GM19372 (cell line): ENCODE data around the gene IL1B.
A peak's percentile ranks its signal among the peaks of the same experiment; 100 is the strongest.

Experiments used
- ATAC-seq: cut with Tn5 transposase; IDR thresholded peaks from one replicate; pipeline ENCODE4 v1.9.1; 2021; ENCODE audit warnings: mild to moderate bottlenecking, low read depth, moderate library complexity; ENCODE audit not compliant: unreplicated experiment

IL1B gene

GRCh38 chr2:112811841-112812306 lies 24.7 kb downstream of the IL1B start:
- ATAC-seq = no peak

DNA sequence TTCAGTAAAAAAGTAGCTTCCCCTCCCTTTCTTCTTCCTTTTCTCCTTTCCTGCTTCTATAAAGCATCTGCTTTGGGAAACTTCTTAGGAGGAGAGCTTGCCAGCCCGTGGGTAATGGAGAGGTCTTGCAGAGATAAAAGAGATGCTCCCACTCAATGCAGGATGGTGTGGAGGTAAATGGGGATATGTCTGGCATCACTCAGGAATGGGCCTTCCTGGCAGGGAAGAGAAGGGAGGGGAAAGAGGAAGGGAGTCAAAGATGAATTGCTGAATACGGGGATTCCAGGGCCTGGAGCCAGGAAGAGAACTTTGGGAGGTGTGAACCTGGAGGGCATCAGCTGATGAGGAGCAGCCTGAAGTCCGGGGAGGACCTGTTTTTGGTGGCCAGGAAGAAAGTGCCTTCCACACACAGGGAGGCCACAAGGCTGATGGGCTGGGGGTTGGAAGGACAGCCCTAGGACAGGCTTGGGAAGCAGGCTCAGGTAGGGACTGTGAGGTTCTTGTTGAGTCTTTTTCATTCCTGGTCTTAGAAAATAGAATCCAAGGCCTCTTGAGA lies 25.2 kb downstream of the IL1B start:
- no peak for ATAC-seq

- ATAC-seq = no peak
Measured at GRCh38 chr2:112809112-112809511, 27.5 kb downstream of the IL1B start.

- no peak for ATAC-seq
Measured at GRCh38 chr2:112807233-112807807, 29.3 kb downstream of the IL1B start.

DNA sequence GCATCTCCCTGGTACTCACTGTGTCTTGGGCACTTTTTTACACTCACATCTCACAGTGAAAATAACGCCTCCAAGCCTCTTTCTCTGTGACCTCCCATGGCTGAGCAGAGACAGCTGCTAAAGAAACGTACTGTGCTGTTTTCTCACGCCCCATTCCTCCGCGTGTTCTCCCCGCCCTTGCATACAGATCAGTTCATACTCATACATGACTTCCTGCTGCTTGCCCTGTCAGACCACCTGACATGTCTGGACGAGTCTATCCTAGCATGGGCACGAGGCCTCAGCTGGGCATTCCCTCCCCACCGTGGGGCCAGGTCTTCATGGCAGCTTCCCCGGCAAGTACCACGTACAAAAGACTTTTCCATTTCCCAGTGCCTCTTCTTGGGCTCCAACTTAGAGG lies 31.0 kb downstream of the IL1B start:
- ATAC-seq = peak; percentile 72

GRCh38 chr2:112803691-112804521 lies 32.7 kb downstream of the IL1B start:
- ATAC-seq = no peak

DNA sequence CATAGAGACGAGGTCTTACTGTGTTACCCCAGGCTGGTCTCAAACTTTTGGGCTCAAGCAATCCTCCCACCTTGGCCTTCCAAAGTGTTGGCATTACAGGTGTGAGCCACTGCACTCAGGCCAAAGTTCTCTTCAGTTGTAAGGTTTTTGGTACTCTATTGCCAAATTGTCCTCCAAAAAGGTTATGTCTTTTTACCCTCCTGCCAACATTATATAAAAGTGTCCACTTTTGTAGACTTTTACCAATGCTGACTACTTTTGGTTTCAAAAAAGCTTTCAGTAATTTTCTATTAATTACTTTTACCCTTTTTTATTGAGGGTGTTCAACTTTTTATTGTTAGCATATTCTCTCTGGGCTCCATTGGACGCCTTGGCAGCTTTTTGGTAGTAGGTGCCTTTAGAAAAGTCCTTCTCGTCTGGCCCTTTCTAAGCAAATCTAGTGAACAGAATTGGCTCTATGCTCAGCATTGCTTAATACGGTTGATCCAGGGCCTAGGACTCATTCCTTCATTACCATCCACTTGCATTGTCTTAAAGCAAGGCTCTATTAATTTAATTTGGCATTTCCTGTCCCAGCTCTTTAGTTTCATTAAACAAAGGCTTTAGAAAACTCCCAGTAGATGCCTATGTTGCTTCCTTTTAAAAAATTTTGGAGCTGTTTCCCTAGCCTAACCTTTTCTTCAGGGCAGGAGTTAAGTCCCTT lies 35.5 kb downstream of the IL1B start:
- no peak for ATAC-seq

DNA sequence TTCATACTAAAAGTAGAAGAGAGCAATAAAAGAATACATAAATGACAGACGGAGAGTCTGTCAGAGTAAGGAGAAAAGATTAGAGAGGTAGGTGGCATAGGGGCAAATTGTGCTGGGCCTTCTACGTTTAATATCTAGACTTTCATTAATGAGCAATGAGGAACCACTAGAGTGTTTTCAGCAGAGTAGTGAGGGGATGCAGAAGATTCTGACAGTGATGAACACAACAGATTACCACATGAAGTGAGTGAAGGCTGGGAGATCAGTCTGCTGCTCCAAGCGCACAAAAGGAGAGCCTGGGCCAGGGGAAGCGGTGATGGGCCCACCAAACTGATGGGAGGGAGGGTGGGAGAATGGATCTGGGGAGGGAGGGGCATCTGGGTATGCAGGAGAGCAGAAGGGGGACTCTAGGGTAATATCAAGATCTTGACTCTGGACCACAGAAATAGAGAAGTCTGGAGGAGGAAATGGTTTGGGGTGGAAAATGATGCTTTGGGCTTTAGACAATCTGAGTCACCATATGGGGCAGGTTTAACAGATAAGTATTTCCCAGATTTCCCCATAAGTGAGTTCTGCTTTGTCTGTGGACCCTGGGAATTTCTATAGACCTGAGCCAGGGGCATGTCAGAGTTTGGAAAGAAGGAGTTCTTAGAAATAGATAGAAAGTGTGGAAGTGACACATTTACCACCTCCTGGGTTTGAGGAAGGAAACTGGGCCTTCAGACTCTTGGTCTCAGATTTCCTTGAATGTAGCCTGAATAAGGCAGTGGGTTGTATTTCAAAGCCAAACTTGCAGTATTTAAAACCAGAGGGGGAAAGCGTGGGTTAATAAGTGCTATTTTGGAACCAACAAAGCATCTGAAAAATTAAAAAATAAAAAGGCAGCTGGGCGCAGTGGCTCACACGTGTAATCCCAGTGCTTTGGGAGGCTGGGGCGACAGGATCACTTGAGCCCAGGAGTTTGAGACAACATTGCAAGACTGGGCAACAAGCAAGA lies 37.3 kb downstream of the IL1B start:
- ATAC-seq = no peak

- ATAC-seq = no peak
Measured at GRCh38 chr2:112796486-112796885, 40.1 kb downstream of the IL1B start.

- ATAC-seq = no peak
Measured at GRCh38 chr2:112795774-112796173, 40.8 kb downstream of the IL1B start.

DNA sequence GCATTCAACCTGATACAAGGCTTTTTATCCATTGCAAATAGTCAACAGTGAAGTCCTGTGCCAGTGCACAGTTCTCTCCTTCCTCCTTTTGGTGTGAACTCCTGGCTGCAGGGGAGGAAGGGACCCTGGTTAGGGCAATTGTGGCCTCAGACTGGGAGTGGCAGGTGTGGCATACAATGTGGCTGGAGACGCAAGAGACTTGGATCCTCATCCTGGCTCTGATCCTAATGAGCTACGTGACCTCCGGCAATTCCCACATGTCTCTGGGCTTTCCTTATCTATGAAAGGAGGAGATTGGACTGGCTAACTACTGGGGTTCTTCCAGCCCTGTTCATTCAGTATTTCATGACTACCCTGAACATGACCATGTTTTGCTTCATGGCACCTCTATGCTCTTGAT lies 41.7 kb downstream of the IL1B start:
- ATAC-seq = no peak

DNA sequence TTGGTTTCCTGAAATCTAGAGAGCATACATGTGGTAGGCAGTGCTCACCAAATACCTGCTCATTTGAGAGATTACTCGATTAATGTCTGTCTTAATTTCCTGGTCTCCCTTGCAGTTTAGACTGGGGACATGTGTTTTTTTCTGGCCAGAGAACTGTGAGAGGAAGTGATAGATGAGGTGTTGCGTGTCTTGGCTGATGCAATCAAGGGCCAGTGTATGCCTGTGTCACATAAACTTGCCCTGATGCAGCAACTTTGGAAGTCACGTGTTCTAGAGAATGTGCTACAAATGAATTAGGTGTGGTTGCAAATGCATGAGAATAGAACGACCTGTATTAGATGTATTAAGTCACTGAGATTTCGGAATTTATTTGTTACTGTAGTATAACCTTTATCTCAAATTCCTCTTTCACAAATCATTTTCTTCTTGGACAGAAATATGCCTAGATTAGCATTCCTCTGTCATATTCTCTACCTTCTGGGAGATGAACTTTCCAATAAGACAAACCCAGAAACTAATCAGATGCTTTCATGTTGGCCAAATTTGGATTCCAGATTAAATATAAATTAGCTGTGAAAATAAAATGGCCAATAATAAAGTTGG lies 42.3 kb downstream of the IL1B start:
- ATAC-seq = no peak

DNA sequence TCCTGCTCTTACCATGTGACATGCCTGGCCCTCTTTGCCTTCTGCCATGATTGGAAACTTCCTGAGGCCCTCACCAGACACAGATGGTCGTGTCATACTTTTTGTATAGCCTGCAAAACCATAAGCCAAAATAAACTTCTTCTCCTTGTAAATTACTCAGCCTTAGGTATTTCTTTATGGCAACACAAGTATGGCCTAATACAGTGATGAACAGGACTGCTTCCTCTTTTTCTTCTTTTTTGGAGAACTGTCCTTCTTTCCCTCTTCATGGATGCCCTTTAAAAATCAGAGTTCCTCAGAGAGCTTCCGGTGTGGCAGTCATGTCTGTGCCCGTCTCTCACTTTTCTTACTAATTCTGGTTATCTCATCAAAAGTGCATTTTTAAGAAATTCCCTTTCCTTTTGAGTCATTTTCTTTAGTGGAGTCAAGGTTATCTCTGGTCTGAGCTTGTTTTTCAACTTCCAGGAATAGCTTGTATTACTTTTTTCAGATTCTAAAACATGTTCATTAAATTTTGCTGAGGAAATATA lies 43.1 kb downstream of the IL1B start:
- ATAC-seq = no peak

DNA sequence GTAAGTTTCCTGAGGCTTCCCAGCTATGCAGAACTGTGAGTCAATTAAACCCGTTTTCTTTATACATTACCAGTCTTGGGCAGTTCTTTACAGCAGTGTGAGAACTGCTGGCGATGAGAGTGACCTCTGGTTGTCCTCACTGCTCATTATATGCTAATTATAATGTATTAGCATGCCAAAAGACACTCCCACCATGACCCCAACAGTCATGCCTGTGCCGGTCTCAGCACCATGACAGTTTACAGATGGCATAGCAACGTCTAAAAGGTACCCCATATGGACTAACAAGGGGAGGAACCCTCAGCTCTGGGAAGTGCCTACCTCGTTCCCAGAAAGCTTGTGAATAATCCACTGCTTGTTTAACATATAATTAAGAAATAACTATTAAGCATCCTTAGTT lies 44.2 kb downstream of the IL1B start:
- no peak for ATAC-seq

GRCh38 chr2:112791693-112792230 lies 44.8 kb downstream of the IL1B start:
- ATAC-seq = no peak

DNA sequence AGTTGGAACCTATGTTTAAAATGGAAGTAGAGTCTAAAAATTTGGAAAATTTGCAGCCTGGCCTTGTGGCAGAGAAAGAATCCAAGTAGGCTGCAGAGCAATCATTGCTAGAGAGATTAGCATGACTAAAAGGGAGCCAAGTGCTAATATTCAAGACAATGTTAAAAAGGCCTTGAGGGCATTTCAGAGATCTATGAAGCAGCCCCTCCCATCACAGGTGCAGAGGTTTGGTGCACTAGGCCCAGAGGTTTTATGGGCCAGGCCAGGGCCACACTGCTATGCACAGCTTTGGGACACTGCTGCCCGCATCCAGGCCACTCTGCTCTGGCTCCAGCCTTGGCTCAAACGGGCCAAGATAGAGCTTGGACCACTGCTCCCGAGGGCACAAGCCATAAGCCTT lies 45.6 kb downstream of the IL1B start:
- no peak for ATAC-seq

GRCh38 chr2:112790305-112790704 lies 46.3 kb downstream of the IL1B start:
- no peak for ATAC-seq

DNA sequence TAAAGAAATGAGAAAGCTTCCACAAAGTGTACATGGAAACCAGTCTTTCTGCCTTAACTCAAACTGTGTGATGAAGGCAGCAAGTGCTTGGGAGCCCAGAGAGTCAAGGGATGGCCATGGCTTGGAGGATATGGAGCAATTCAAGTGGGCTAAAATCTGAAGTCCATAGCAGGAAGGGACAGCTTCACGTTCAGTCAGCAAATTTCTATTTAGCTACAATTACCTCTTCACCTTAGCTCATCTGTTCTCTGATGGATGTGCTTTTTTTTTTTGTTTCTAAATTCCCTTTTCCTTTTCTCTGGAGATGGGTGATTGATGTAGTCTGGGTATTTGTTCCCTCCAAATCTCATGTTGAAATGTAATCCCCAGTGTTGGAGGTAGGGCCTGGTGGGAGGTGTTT lies 47.4 kb downstream of the IL1B start:
- ATAC-seq = no peak

DNA sequence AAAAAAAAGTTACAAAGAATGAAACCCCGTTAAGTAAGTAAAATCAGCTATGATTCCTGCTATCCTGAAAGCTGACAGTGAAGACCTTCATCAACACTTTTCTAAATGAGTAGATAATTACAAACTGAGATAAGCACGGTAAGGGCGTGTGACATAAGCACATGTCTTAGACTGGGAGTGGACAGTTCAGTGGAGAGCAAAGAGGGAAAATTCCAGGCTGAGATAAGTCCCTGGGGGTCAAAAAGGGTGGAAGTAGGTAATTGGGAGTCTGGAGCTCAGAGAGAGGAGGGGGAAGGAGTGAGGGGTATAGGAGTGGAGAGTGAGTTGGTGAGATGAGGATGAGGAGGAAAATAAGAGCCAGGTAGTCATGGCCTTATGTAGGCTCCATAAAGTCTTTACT lies 47.9 kb downstream of the IL1B start:
- ATAC-seq = no peak
